Karpas-422 (cell line): ENCODE results near the gene GEMIN7. TPM values are rescaled to one million over a fixed set of nuclear protein-coding genes. Genes with fewer than 3 reads are reported as not detected.

ENCODE experiments used
- DNase-seq: peaks from one replicate; pipeline ENCODE4 v3.0.0-alpha.2; 2015
- H2AFZ ChIP-seq: fragments of 200-600 bp; sonication (generic); 2 replicates; pipeline ENCODE4 v1.6.1; 2014; ENCODE audit warnings: antibody characterized with exemption, low read length, mixed read lengths
- H3K27ac ChIP-seq: fragments of 200-600 bp; sonication (generic); 2 replicates; pipeline ENCODE4 v1.5.1; 2014; ENCODE audit warnings: mild to moderate bottlenecking, low read length, moderate library complexity
- H3K27me3 ChIP-seq: fragments of 200-600 bp; sonication (generic); 2 replicates; pipeline ENCODE4 v1.6.1; 2014; ENCODE audit warnings: low read length, mixed read lengths
- H3K36me3 ChIP-seq: fragments of 200-600 bp; sonication (generic); 2 replicates; pipeline ENCODE4 v1.6.1; 2014; ENCODE audit warnings: low read length, mixed read lengths; ENCODE audit not compliant: insufficient read depth
- H3K4me1 ChIP-seq: fragments of 200-600 bp; sonication (generic); 2 replicates; pipeline ENCODE4 v1.6.1; 2014; ENCODE audit warnings: mild to moderate bottlenecking, low read length, mixed read lengths
- H3K4me2 ChIP-seq: fragments of 200-600 bp; sonication (generic); 2 replicates; pipeline ENCODE4 v1.6.1; 2014; ENCODE audit warnings: low read length, low read depth, mild to moderate bottlenecking; ENCODE audit not compliant: poor library complexity, severe bottlenecking
- H3K4me3 ChIP-seq: fragments of 200-600 bp; sonication (generic); 2 replicates; pipeline ENCODE4 v1.5.1; 2014; ENCODE audit warnings: mild to moderate bottlenecking, antibody characterized with exemption, low read length, mixed read lengths
- H3K79me2 ChIP-seq: fragments of 200-600 bp; sonication (generic); 2 replicates; pipeline ENCODE4 v1.6.1; 2014; ENCODE audit warnings: mild to moderate bottlenecking, low read length, mixed read lengths
- H3K9ac ChIP-seq: fragments of 200-600 bp; sonication (generic); 2 replicates; pipeline ENCODE4 v1.6.0; 2014; ENCODE audit warnings: low read length
- H3K9me2 ChIP-seq: fragments of 200-600 bp; sonication (generic), shearing (Covaris generic); replicated peaks from 2 replicates; pipeline ENCODE4 v1.6.0; 2014; ENCODE audit warnings: mild to moderate bottlenecking, low read length, moderate library complexity; ENCODE audit not compliant: insufficient read depth
- H3K9me3 ChIP-seq: fragments of 300-700, 200-600 bp; sonication (generic); 2 replicates; pipeline ENCODE4 v1.6.1; 2014; ENCODE audit warnings: low read length, mixed read lengths
- H4K20me1 ChIP-seq: fragments of 200-600 bp; sonication (generic); 2 replicates; pipeline ENCODE4 v1.6.1; 2014; ENCODE audit warnings: mild to moderate bottlenecking, antibody characterized with exemption, low read length, low read depth; ENCODE audit not compliant: insufficient read depth
- total RNA-seq: library from RNA; depleted of rRNA; stranded (reverse); fragments of >200 nt; shearing (Covaris generic); gene quantifications from 2 replicates; pipeline ENCODE4 v1.2.3, GENCODE V29; 2014; ENCODE audit warnings: low replicate concordance

GEMIN7 gene
- total RNA-seq, 1 experiment from 2014 or later, result 85.2 TPM

DNA sequence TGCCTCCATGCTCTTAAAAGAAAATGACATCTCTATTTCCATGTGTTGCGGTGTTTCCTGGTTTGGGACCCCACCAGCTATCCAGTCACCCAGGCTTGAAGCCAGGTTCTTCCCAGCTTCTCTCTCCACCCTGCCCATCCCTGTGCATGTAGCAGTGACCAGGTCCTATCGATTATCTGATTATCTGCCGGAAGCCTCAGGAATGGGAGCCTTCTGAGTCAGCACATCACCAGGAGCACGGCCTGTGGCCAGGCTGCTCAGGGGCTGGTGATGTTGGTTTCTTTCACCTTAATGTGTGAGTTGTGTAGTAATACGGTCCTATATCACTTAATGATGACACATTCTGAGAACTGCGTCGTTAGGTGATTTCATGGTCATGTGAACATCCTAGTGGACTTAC, 47.6 kb downstream of the GEMIN7 start:
- 0 out of 2 replicates have a peak overlapping the region, but pooled peaks have one; percentile 1 for H3K9ac ChIP-seq
- no peaks in the 10 kb centered on the region for H3K36me3 ChIP-seq
- H4K20me1 ChIP-seq, result no peaks in the 10 kb centered on the region; the same call in 1 of the 2 replicates
- no peak overlapping the region for H2AFZ ChIP-seq
- no peaks in the 10 kb centered on the region for H3K9me2 ChIP-seq
- no peaks in the 10 kb centered on the region for H3K9me3 ChIP-seq
- no peak for DNase-seq
- H3K4me2 ChIP-seq, result no peak overlapping the region
- H3K27me3 ChIP-seq, result no peaks in the 10 kb centered on the region
- H3K79me2 ChIP-seq, result peaks cover 58% of the 10 kb centered on the region
- no peak overlapping the region for H3K27ac ChIP-seq
- H3K4me3 ChIP-seq, result no peak overlapping the region
- H3K4me1 ChIP-seq, result peaks cover 37% of the 10 kb centered on the region

DNA sequence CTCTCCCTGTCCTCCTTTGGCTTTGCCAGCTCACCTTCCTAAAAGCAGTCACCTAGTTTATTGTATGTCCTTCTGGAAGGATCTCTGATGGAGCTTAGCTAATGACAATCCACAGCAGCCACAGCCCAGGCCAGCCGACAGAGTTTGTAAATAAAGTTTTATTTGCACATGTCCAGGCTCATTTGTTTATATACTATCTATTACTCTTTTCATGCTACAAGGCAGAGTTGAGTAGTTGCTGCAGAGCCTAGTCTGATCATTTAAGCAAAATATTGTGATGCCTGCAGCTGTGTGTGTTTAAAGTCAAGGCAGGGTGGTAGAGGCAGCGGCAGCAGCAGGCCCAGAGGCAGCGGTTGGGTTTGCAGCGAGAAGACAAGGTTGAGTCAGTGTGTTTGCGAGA, 49.1 kb downstream of the GEMIN7 start:
- peaks cover 40% of the 10 kb centered on the region for H3K4me1 ChIP-seq
- H4K20me1 ChIP-seq, result no peaks in the 10 kb centered on the region; the same call in 1 of the 2 replicates
- H3K79me2 ChIP-seq, result peaks cover 57% of the 10 kb centered on the region

DNA sequence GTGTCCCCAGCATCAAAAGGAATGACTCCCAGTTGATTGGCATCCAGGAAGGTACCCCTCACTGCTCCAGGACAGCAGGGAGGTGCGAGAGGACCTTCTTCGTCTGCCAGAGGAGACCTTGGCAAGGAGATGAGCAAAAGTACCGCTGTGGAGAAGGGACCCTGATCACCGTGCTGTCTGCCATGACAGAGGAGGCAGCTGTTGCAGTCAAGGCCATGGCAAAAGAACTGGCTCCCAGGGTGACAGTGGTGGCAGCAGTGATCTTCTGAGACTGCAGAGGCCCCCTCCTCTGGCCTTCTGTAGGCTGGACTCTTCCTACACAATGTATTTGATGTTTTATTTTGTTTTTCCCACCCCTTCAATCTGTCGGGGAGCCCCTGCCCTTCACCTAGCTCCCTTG, 49.7 kb downstream of the GEMIN7 start:
- H3K4me3 ChIP-seq, result no peak overlapping the region
- no peak overlapping the region for H2AFZ ChIP-seq
- no peaks in the 10 kb centered on the region for H3K9me2 ChIP-seq
- no peak overlapping the region for H3K4me2 ChIP-seq
- no peak overlapping the region for H3K27ac ChIP-seq
- peaks cover 46% of the 10 kb centered on the region for H3K4me1 ChIP-seq
- DNase-seq, result no peak
- H3K9me3 ChIP-seq, result no peaks in the 10 kb centered on the region
- H3K27me3 ChIP-seq, result no peaks in the 10 kb centered on the region
- no peak overlapping the region for H3K9ac ChIP-seq
- no peaks in the 10 kb centered on the region for H3K36me3 ChIP-seq
- H3K79me2 ChIP-seq, result peaks cover 57% of the 10 kb centered on the region
- no peaks in the 10 kb centered on the region; the same call in 1 of the 2 replicates for H4K20me1 ChIP-seq

More for the DNA sequence above, 49.1 kb downstream of the GEMIN7 start:
- no peaks in the 10 kb centered on the region for H3K27me3 ChIP-seq
- peak overlapping the region; percentile 38 for H3K27ac ChIP-seq
- H3K9me2 ChIP-seq, result no peaks in the 10 kb centered on the region
- H3K36me3 ChIP-seq, result no peaks in the 10 kb centered on the region
- H3K4me2 ChIP-seq, result no peak overlapping the region
- no peaks in the 10 kb centered on the region for H3K9me3 ChIP-seq
- no peak for DNase-seq
- no peak overlapping the region for H3K4me3 ChIP-seq
- no peak overlapping the region for H2AFZ ChIP-seq
- no peak overlapping the region for H3K9ac ChIP-seq

DNA sequence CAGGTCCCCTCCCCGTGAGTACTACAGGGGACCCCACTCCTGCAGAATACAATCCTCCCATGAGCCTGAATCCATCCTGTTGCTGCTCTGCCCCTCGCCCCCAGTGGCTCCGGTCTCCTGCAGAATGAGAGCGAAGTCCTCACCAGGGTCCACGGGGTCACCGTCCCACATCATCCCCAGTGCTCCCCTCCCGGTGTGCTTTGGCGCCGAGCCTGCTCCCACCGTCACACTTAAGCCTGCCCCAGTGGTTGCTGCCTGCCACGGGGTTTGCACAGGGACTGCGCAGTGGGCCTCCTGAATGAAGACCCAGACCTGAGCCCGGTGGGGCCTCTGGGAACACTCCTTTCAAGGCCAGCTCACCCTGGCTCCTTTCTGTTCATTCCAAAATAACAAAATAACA, 51.2 kb downstream of the GEMIN7 start:
- H3K9me2 ChIP-seq, result no peaks in the 10 kb centered on the region
- peaks cover 61% of the 10 kb centered on the region for H3K4me1 ChIP-seq
- peaks cover 63% of the 10 kb centered on the region for H3K79me2 ChIP-seq
- peak overlapping the region; percentile 35; the same call in 1 of the 2 replicates for H3K9ac ChIP-seq
- H3K36me3 ChIP-seq, result no peaks in the 10 kb centered on the region
- H3K4me3 ChIP-seq, result peak overlapping the region; percentile 25; the same call in 1 of the 2 replicates
- peak overlapping the region; percentile 52 for H3K4me2 ChIP-seq
- H3K27ac ChIP-seq, result peak overlapping the region; percentile 91
- H3K27me3 ChIP-seq, result no peaks in the 10 kb centered on the region
- no peaks in the 10 kb centered on the region for H3K9me3 ChIP-seq
- DNase-seq, result no peak
- no peak overlapping the region for H2AFZ ChIP-seq
- no peaks in the 10 kb centered on the region; the same call in 1 of the 2 replicates for H4K20me1 ChIP-seq

DNA sequence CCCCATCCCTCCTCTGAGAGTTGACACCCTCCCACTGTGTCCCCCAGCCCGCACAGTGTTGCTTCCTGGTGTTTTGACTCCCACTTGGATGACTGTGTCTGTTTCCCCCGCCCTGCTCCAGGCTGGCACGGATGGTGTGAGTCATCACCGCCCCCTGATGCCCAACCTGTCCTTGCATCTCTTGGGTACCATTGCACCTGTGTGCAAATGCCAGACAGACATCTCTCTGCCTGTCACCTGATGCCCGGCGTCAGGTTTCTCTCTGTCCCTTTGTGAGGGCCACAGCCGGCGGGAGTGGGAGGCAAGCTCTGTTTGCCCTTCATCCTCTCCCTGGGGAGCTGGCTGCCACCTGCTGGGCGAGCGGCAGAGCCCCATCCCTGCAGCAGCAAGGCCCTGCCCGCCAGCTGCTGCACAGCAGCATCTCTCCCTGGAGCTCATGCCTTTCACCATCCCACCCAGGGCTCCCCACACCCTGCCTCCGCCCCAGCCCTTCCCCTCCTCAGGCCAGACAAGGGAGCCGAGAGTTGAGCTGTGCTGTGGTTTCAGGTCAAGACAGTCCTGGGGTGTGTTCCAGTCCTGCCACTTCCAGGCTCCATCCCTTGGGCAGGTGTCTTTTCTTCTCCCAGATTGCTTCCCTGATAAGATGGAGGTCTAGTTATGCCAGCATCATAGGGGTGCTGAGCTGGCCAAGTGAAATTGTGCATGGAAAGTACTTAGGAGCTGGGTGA, 52.0 kb downstream of the GEMIN7 start:
- Histone ChIP-seq H3K4me3 (peak overlapping the region; percentile 25; the same call in 1 of the 2 replicates), H3K9me2 (no peaks in the 10 kb centered on the region), H3K9me3 (no peaks in the 10 kb centered on the region), H2AFZ (no peak overlapping the region), H3K36me3 (no peaks in the 10 kb centered on the region), H3K27ac (peak overlapping the region; percentile 91), H3K4me2 (peak overlapping the region; percentile 52), H4K20me1 (no peaks in the 10 kb centered on the region), H3K79me2 (peaks cover 61% of the 10 kb centered on the region), H3K4me1 (peaks cover 63% of the 10 kb centered on the region), H3K27me3 (no peaks in the 10 kb centered on the region), H3K9ac (peak overlapping the region; percentile 57)
- DNase-seq, result peak; percentile 91

DNA sequence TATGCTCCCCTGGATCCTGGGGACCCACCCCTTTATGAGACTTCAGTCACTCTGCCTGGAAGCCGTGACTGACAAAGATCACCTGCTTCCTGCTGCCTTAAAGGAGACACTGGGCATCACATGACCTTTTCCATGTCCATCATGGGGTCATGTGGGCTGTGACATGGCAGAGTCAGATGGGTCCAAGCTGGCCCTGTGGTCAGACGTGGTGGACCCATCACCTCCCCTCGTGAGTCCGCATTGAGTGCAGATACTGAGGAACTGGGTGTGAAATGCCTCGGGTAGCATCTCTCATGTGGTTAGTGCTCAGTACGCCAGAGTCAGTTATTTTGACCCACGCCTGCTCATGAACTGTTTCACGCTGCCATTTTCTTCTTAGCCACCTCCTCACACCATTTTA, 54.6 kb downstream of the GEMIN7 start:
- Histone ChIP-seq H3K9me3 (no peaks in the 10 kb centered on the region), H3K27ac (peak overlapping the region; percentile 88), H3K9ac (peak overlapping the region; percentile 40), H4K20me1 (no peaks in the 10 kb centered on the region), H3K4me1 (peaks cover 80% of the 10 kb centered on the region), H3K4me2 (peak overlapping the region; percentile 60), H3K27me3 (no peaks in the 10 kb centered on the region), H3K36me3 (no peaks in the 10 kb centered on the region), H3K79me2 (peaks cover 53% of the 10 kb centered on the region), H3K4me3 (no peak overlapping the region), H2AFZ (no peak overlapping the region), H3K9me2 (no peaks in the 10 kb centered on the region)
- DNase-seq, result no peak

DNA sequence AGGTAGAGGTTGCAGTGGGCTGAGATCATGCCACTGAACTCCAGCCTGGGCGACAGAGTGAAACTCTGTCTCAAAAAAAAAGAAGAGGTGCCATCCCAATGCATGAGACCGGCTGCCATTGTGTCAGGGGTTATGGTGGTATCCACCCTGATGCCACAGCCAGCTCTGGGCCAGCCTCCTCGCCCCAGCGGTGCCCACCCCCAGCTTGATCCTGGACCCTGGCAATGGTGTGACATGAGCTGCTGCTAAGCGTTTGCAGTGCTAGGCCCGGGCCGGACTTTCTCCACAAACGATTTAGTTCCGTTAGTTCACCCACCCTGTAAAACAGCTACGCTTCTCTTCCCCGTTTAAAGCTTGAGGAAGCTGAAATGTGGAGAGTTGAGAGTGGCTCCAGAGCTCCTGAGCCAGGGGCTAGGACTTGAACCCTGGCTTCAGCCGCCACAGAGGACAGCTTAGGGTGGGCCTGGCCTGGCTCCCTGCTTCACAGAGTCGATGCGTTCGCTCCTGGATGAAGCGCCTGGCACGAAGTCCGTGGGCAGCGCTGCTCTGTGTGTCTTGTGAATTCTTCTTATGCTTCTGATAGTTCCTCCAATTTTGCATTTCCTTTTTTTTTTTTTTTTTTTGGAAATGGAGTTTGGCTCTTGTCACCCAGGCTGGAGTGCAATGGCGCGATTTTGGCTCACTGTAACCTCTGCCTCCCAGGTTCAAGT, 56.3 kb downstream of the GEMIN7 start:
- Histone ChIP-seq H3K27ac (peak overlapping the region; percentile 88), H3K4me3 (no peak overlapping the region), H3K27me3 (no peaks in the 10 kb centered on the region), H3K79me2 (peaks cover 59% of the 10 kb centered on the region), H3K9me3 (no peaks in the 10 kb centered on the region), H2AFZ (no peak overlapping the region), H3K4me1 (peaks cover 72% of the 10 kb centered on the region), H3K9ac (peak overlapping the region; percentile 55; the same call in 1 of the 2 replicates), H3K36me3 (no peaks in the 10 kb centered on the region), H4K20me1 (no peaks in the 10 kb centered on the region), H3K9me2 (no peaks in the 10 kb centered on the region), H3K4me2 (no peak overlapping the region)
- DNase-seq, result no peak

DNA sequence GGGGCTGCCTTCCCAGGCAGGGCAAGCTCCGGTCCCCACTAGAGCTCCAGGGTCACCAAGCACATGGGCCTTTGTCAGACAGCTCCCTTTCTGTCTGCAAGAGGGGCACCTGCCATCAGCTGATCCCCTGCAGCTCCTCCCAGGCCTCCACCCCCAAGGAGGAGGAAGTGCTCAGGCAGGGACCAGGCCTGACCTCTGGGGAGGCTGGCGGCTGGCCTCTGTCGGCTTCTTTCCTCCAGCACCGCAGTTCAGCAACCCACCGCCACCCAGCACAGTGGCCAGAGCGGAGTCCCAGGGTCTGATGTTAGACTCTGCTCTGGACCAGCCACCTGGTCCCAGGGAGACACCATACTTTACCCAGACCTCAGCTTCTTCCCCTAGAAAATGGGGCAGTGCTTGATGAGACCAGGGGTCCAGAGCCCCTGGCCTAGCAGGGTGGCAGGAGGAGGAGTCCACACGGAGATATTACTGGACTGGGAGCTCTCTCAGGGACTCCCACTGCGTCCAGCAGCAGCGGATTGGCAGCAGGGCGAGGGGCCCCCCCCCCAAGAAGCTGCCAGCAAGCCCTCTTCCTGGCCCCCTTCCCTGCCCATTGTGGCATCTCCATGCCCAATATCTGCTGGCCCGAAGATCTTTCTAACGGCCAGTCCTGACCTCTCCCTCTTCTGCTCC, 57.6 kb downstream of the GEMIN7 start:
- Histone ChIP-seq H3K9ac (peak overlapping the region; percentile 68), H3K79me2 (peaks cover 54% of the 10 kb centered on the region), H3K4me3 (peak overlapping the region; percentile 51), H4K20me1 (no peaks in the 10 kb centered on the region), H3K4me2 (peak overlapping the region; percentile 64), H2AFZ (no peak overlapping the region), H3K4me1 (peaks cover 58% of the 10 kb centered on the region), H3K9me2 (no peaks in the 10 kb centered on the region), H3K9me3 (no peaks in the 10 kb centered on the region), H3K36me3 (no peaks in the 10 kb centered on the region), H3K27me3 (no peaks in the 10 kb centered on the region), H3K27ac (peak overlapping the region; percentile 88)
- peak; percentile 79 for DNase-seq
